Muscle of back (tissue), 11 donors: ENCODE measurements around the gene IGFBP6. TPM values are rescaled to one million over a fixed set of nuclear protein-coding genes. Genes with fewer than 3 reads are reported as not detected.
"Not testable (repeated sequence)": the region's sequence is repeated elsewhere in the genome, so short reads cannot be mapped to it uniquely, and the experiment has no call there.

Source experiments
- DNase-seq, 3 donors: peaks; one replicate each; pipeline versions ENCODE4 v3.0.0 to v3.0.0-alpha.2; 2013
- polyA plus RNA-seq, 10 donors: library from polyadenylated mRNA; unstranded; fragments of 120-200 nt; gene quantifications; one replicate each; pipeline ENCODE4 v1.2.1, GENCODE V29; 2013; ENCODE audit not compliant: insufficient read length in 10 of 10

The IGFBP6 gene
- polyA plus RNA-seq, 10 donors, result 39.4 to 236 (median 105) TPM

GRCh38 chr12:53094796-53095595 is 2.5 kb upstream of the IGFBP6 start:
- DNase-seq, result not testable (repeated sequence)

GRCh38 chr12:53095596-53095895 is 1.9 kb upstream of the IGFBP6 start:
- DNase-seq, result not testable (repeated sequence)

GRCh38 chr12:53096089-53096741 is 1.3 kb upstream of the IGFBP6 start:
- peak; percentile 77 to 92 (median 82) for DNase-seq

- peak in 1 of 3 donors; percentile 70 for DNase-seq
Measured at GRCh38 chr12:53096759-53097158, 708 bp upstream of the IGFBP6 start.

GRCh38 chr12:53097207-53097563 is 282 bp upstream of the IGFBP6 start:
- peak; percentile 57 to 91 (median 79) for DNase-seq

- peak; percentile 46 to 75 (median 74) for DNase-seq
Measured at GRCh38 chr12:53098354-53098981, 1.0 kb downstream of the IGFBP6 start.

GRCh38 chr12:53099071-53099882 is 1.8 kb downstream of the IGFBP6 start:
- peak; percentile 92 to 95 (median 94) for DNase-seq

- no peak for DNase-seq
Measured at GRCh38 chr12:53100466-53101151, 3.1 kb downstream of the IGFBP6 start.

GRCh38 chr12:53101266-53101665 is 3.8 kb downstream of the IGFBP6 start:
- DNase-seq, result no peak

- no peak for DNase-seq
Measured at GRCh38 chr12:53101931-53102781, 4.7 kb downstream of the IGFBP6 start.

- DNase-seq, result no peak
Measured at GRCh38 chr12:53102883-53103807, 5.7 kb downstream of the IGFBP6 start, which contains the start of gene SOAT2. TSS of gene SOAT2 (plus strand) at chr12:53103486. CDS start at chr12:53103578, 92 bp downstream.

GRCh38 chr12:53103860-53104305 is 6.4 kb downstream of the IGFBP6 start:
- no peak for DNase-seq

GRCh38 chr12:53105256-53105655 is 7.8 kb downstream of the IGFBP6 start:
- DNase-seq, result no peak

GRCh38 chr12:53105712-53106439 is 8.4 kb downstream of the IGFBP6 start:
- DNase-seq, result no peak

GRCh38 chr12:53107122-53107521 is 9.7 kb downstream of the IGFBP6 start:
- DNase-seq, result peak in 1 of 3 donors; percentile 44

- DNase-seq, result not testable (repeated sequence)
Measured at GRCh38 chr12:53112431-53112830, 15.0 kb downstream of the IGFBP6 start.

GRCh38 chr12:53113136-53113705 is 15.8 kb downstream of the IGFBP6 start:
- no peak for DNase-seq

GRCh38 chr12:53113951-53114350 is 16.5 kb downstream of the IGFBP6 start:
- DNase-seq, result no peak
